Uterus (tissue), 4 donors: ENCODE data around the gene RAX2. TPM values are rescaled to one million over a fixed set of nuclear protein-coding genes. Genes with fewer than 3 reads are reported as not detected.

Experiments used
- DNase-seq, 2 donors: peaks; one replicate each; pipeline ENCODE4 v3.0.0-alpha.2; 2019 to 2020
- H3K27ac ChIP-seq, 2 donors: fragments of 200-600 bp; sonication (generic); 1 replicate in 1 of 2; 2 replicates in 1 of 2; pipeline ENCODE4 v1.5.1; 2016 to 2018
- H3K27me3 ChIP-seq, 2 donors: fragments of 200-600 bp; sonication (generic); one replicate each; pipeline ENCODE4 v1.5.1; 2018 to 2019; ENCODE audit warnings: control low read depth in 1 of 2
- H3K36me3 ChIP-seq, 2 donors: fragments of 200-600 bp; sonication (generic); one replicate each; pipeline ENCODE4 v1.5.1; 2019; ENCODE audit warnings: control low read depth in 1 of 2
- H3K4me1 ChIP-seq, 2 donors: fragments of 200-600 bp; sonication (generic); one replicate each; pipeline ENCODE4 v1.5.1; 2018 to 2019; ENCODE audit warnings: control low read depth in 1 of 2
- H3K4me3 ChIP-seq, 2 donors: fragments of 200-600 bp; sonication (generic); 1 replicate in 1 of 2; 2 replicates in 1 of 2; pipeline ENCODE4 v1.5.1; 2018 to 2019; ENCODE audit warnings: mild to moderate bottlenecking in 1 of 2
- H3K9me3 ChIP-seq, 2 donors: fragments of 200-600 bp; sonication (generic); one replicate each; pipeline ENCODE4 v1.5.1; 2019; ENCODE audit warnings: control low read depth in 1 of 2
- POLR2A ChIP-seq, 2 donors: fragments of 450-650 bp; IDR thresholded peaks; one replicate each; pipeline ENCODE4 v1.6.1; 2016; ENCODE audit warnings: antibody characterized with exemption in 2 of 2, mild to moderate bottlenecking in 1 of 2, moderate library complexity in 1 of 2
- intact Hi-C: fragments of 100-400 bp; cut with DNase I; formaldehyde crosslinking; loops from one replicate; pipeline ENCODE4 v1.15.1; 2023; ENCODE audit warnings: low total_unique reads
- total RNA-seq, 4 donors: library from RNA; depleted of rRNA in 3 of 4; stranded (reverse); fragments of >200 nt in 3 of 4; gene quantifications; one replicate each; pipeline versions ENCODE4 v1.1.0 to v1.2.4, GENCODE V29; 2014 to 2023
- TF ChIP-seq, protein P1 (sequence below), 4 experiments: fragments of 200-600 bp in 2 of 4; fragments of 450-650 bp in 2 of 4; sonication (generic) in 2 of 4; IDR thresholded peaks; one replicate each; pipeline ENCODE4 v1.5.1; 2016 to 2019; ENCODE audit warnings: antibody characterized with exemption in 4 of 4, mild to moderate bottlenecking in 2 of 4, moderate library complexity in 1 of 4
- donor health status: DM: yes; HTN: yes; CAD: no.

Gene RAX2
- total RNA-seq, 4 donors from 2014 or later, result 0.14 to 4.3 TPM; not detected in 2

DNA sequence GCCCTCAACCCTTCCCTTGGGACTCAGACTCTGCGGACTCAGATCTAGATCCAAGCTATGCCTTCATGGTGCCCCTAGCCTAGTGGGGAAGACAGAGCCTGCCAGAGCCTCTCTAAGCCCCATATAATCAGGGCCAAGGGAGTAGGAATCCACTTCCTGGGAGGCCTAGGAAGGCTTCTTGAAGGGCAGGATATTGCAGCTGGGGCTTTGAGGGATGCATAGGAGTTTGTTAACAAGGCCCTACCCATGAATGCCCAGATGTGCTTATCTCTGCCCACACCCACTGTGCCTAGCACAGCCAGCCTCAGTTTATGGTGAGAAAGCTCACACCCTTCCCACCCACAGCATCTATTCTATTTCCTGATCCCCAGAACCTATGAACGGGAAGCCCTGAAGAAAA lies 21.8 kb downstream of the RAX2 start:
- intact Hi-C loops, result no loop called here
- Histone ChIP-seq H3K27me3 (no peaks in the 10 kb centered on the region), H3K4me1 (no peaks in the 10 kb centered on the region), H3K4me3 (no peak overlapping the region), H3K36me3 (no peaks in the 10 kb centered on the region), H3K9me3 (no peaks in the 10 kb centered on the region), H3K27ac (no peak overlapping the region)
- TF ChIP-seq POLR2A (IDR thresholded peaks at IDR 0.05), result no peak
- TF ChIP-seq, protein P1, sequence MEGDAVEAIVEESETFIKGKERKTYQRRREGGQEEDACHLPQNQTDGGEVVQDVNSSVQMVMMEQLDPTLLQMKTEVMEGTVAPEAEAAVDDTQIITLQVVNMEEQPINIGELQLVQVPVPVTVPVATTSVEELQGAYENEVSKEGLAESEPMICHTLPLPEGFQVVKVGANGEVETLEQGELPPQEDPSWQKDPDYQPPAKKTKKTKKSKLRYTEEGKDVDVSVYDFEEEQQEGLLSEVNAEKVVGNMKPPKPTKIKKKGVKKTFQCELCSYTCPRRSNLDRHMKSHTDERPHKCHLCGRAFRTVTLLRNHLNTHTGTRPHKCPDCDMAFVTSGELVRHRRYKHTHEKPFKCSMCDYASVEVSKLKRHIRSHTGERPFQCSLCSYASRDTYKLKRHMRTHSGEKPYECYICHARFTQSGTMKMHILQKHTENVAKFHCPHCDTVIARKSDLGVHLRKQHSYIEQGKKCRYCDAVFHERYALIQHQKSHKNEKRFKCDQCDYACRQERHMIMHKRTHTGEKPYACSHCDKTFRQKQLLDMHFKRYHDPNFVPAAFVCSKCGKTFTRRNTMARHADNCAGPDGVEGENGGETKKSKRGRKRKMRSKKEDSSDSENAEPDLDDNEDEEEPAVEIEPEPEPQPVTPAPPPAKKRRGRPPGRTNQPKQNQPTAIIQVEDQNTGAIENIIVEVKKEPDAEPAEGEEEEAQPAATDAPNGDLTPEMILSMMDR (IDR thresholded peaks at IDR 0.05), result no peak
- DNase-seq, result no peak

DNA sequence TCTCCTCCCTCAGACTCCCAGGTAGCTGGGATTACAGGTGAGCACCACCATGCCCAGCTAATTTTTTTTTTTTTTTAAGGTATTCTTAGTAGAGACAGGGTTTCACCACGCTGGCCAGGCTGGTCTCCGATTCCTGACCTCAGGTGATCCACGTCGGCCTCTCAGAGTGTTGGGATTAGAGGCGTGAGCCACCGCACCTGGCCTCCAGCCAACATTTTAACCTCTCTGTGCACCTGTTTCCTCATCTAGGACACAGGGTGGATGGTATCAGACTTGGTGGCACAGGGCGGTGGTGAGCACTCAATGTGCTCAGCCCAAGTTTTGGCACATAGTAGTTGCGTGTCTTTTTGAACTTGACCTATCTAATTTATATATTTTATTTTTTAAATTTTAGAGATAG lies 23.1 kb downstream of the RAX2 start:
- no peaks in the 10 kb centered on the region for H3K36me3 ChIP-seq
- intact Hi-C loops, result no loop called here
- H3K27ac ChIP-seq, result no peak overlapping the region
- no peaks in the 10 kb centered on the region for H3K27me3 ChIP-seq
- no peaks in the 10 kb centered on the region for H3K9me3 ChIP-seq
- no peak overlapping the region for H3K4me3 ChIP-seq
- no peaks in the 10 kb centered on the region for H3K4me1 ChIP-seq
- no peak for TF ChIP-seq POLR2A (IDR thresholded peaks at IDR 0.05)
- TF ChIP-seq, protein P1 (IDR thresholded peaks at IDR 0.05), result no peak
- DNase-seq, result no peak

DNA sequence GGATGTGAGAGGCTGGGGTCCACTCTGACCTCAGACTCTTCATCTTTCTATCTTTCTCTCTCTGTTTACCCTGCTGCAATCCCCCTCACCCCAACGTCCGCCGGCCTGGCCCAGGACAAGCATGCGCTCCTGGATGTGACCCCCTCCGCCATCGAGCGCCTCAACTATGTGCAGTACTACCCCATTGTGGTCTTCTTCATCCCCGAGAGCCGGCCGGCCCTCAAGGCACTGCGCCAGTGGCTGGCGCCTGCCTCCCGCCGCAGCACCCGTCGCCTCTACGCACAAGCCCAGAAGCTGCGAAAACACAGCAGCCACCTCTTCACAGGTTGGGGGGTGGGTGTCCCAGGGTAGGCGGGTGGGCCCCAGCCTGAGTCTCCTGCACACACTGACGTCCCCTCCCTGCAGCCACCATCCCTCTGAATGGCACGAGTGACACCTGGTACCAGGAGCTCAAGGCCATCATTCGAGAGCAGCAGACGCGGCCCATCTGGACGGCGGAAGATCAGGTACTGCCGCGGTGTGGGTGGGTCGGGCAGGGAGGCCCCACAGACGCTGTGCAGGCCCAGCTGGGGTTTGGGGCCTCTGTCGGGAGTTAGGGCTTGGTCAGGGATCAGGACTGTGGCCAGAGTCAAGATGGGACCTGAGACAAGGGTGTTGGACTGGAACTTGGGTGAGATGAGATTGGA lies 25.5 kb downstream of the RAX2 start:
- Histone ChIP-seq H3K9me3 (no peaks in the 10 kb centered on the region), H3K36me3 (no peaks in the 10 kb centered on the region), H3K4me1 (no peaks in the 10 kb centered on the region), H3K27ac (no peak overlapping the region), H3K4me3 (no peak overlapping the region), H3K27me3 (no peaks in the 10 kb centered on the region)
- no peak for DNase-seq
- intact Hi-C loops, result no loop called here
- TF ChIP-seq POLR2A (IDR thresholded peaks at IDR 0.05), result no peak
- TF ChIP-seq, protein P1 (IDR thresholded peaks at IDR 0.05), result no peak

DNA sequence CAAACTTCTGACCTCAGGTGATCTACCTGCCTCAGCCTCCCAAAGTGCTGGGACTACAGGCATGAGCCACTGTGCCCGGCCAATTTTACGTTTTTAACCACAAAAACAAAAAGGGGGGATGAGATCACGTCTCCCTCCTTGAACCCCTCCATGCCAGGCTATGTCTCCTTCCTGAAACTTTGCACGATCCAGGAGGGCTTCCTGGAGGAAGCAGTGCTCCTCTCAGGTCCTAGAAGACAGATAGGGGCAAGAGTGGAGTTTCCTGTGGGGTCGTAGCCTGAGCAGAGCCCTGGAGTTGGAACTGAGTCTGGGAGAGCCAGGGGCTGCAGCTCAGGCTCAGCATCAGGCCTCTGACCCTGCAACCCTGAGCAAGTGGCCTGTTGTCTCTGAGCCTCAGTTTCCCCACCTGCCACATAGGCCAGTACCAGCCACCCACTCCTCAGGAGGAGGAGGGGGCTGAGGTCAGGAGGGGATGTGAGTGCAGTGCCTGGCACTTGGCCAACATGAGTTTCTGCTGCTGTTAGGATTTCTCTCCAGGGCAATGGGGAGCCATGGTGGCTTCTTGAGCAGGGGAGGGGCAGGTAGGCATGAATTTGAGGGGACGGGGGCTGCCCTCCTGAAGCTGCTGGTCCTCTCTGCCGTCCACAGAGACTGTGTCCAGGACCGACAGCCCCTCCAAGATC lies 26.5 kb downstream of the RAX2 start:
- no peak overlapping the region for H3K4me3 ChIP-seq
- no peaks in the 10 kb centered on the region for H3K27me3 ChIP-seq
- H3K4me1 ChIP-seq, result no peaks in the 10 kb centered on the region
- DNase-seq, result no peak
- intact Hi-C loops, result no loop called here
- H3K9me3 ChIP-seq, result no peaks in the 10 kb centered on the region
- TF ChIP-seq, protein P1 (IDR thresholded peaks at IDR 0.05), result no peak
- TF ChIP-seq POLR2A (IDR thresholded peaks at IDR 0.05), result no peak
- H3K36me3 ChIP-seq, result no peaks in the 10 kb centered on the region
- H3K27ac ChIP-seq, result no peak overlapping the region

DNA sequence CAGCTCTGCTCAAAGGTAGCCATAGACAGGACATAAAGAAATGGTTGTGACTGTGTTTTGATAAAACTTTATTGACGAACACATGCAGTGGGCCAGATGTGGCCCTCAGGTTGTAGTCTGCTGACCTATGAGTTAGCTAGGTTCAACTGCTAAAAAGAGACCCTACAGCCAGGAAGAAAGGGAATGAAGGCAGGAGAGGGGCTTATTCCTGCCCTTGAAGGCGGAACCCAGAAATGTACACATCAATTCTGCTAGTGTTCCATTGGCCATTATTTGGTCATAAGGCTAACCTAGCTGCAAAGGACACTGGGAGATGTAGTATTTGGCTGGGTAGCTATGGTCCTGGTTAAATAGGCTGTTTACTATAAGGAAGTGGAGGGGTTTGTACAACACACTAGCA lies 28.5 kb downstream of the RAX2 start:
- no peaks in the 10 kb centered on the region for H3K4me1 ChIP-seq
- intact Hi-C loops, result no loop called here
- H3K36me3 ChIP-seq, result no peaks in the 10 kb centered on the region
- TF ChIP-seq, protein P1 (IDR thresholded peaks at IDR 0.05), result no peak
- no peak for TF ChIP-seq POLR2A (IDR thresholded peaks at IDR 0.05)
- H3K9me3 ChIP-seq, result no peaks in the 10 kb centered on the region
- no peaks in the 10 kb centered on the region for H3K27me3 ChIP-seq
- no peak overlapping the region for H3K4me3 ChIP-seq
- DNase-seq, result no peak
- no peak overlapping the region for H3K27ac ChIP-seq
